SK-N-SH (cell line): Measurements from ENCODE around the gene EPB41L2. TPM values are rescaled to one million over a fixed set of nuclear protein-coding genes. Genes with fewer than 3 reads are reported as not detected.

Source experiments
- CTCF ChIA-PET: fragments of 300-600, 350-600 bp; formaldehyde crosslinking; extraction: SDS; loops from one replicate; lab custom pipeline; 2021; lab: Yijun Ruan, JAX
- POLR2A ChIA-PET: fragments of 350-600 bp; sonication (Branson Sonifier 250); formaldehyde crosslinking; extraction: SDS; loops from one replicate; lab custom pipeline; 2020; ENCODE audit warnings: antibody characterized with exemption, inconsistent platforms; lab: Yijun Ruan, JAX
- DNase-seq: peaks from one replicate; pipeline ENCODE4 v3.0.0; 2012
- H2AFZ ChIP-seq: fragments of 200-600 bp; sonication (generic); 2 replicates; pipeline ENCODE4 v1.8.1; 2016; ENCODE audit warnings: antibody characterized with exemption, mild to moderate bottlenecking, low read depth
- H3F3A ChIP-seq: fragments of 200-600 bp; sonication (generic); replicated peaks from 2 replicates; pipeline ENCODE3; 2016; ENCODE audit warnings: antibody characterized with exemption, mild to moderate bottlenecking; ENCODE audit not compliant: insufficient read depth
- H3K27ac ChIP-seq, 2 experiments: fragments of 200-500 bp in 1 of 2; fragments of 200-600 bp in 1 of 2; sonication (Bioruptor generic) in 1 of 2; sonication (generic), shearing (Covaris generic) in 1 of 2; 2 replicates each; pipeline versions ENCODE4 v1.5.1 to v1.6.1; 2014 to 2016; ENCODE audit warnings: low read depth in 2 of 2, inconsistent platforms in 1 of 2, low read length in 1 of 2, mild to moderate bottlenecking in 1 of 2, mixed read lengths in 1 of 2
- H3K27me3 ChIP-seq: fragments of 200-600 bp; sonication (generic), shearing (Covaris generic); 2 replicates; pipeline ENCODE4 v1.6.1; 2016; ENCODE audit warnings: mixed run types; ENCODE audit not compliant: insufficient read depth
- H3K36me3 ChIP-seq, 2 experiments: fragments of 200-500 bp in 1 of 2; fragments of 200-600 bp in 1 of 2; sonication (Bioruptor generic) in 1 of 2; sonication (generic) in 1 of 2; replicated peaks in 1 of 2; 2 replicates each; pipeline versions ENCODE3 to v1.5.1; 2014 to 2016; ENCODE audit warnings: low read length in 1 of 2, mild to moderate bottlenecking in 1 of 2; ENCODE audit not compliant: insufficient read depth in 2 of 2, control insufficient read depth in 1 of 2
- H3K4me1 ChIP-seq, 2 experiments: fragments of 200-500 bp in 1 of 2; fragments of 200-600 bp in 1 of 2; sonication (Bioruptor generic) in 1 of 2; sonication (generic), shearing (Covaris generic) in 1 of 2; 2 replicates each; pipeline versions ENCODE4 v1.5.1 to v1.6.1; 2014 to 2016; ENCODE audit warnings: low read depth in 1 of 2, low read length in 1 of 2, mixed run types in 1 of 2; ENCODE audit not compliant: insufficient read depth in 2 of 2, control insufficient read depth in 1 of 2
- H3K4me2 ChIP-seq: fragments of 200-600 bp; sonication (generic), shearing (Covaris generic); 2 replicates; pipeline ENCODE4 v1.6.1; 2017; ENCODE audit warnings: mixed run types
- H3K4me3 ChIP-seq, 2 experiments: fragments of 200-500 bp in 1 of 2; fragments of 200-600 bp in 1 of 2; sonication (Bioruptor generic) in 1 of 2; sonication (generic), shearing (Covaris generic) in 1 of 2; 2 replicates each; pipeline versions ENCODE4 v1.5.1 to v1.8.1; 2014 to 2016; ENCODE audit warnings: low read depth in 2 of 2, inconsistent platforms in 1 of 2, low read length in 1 of 2, mild to moderate bottlenecking in 1 of 2, mixed read lengths in 1 of 2, moderate library complexity in 1 of 2
- H3K79me2 ChIP-seq: fragments of 200-600 bp; sonication (generic); 2 replicates; pipeline ENCODE4 v1.8.1; 2017; ENCODE audit warnings: mild to moderate bottlenecking; ENCODE audit not compliant: insufficient read depth
- H3K9ac ChIP-seq: fragments of 200-600 bp; sonication (generic); 2 replicates; pipeline ENCODE4 v1.6.1; 2017; ENCODE audit warnings: mixed run types
- H3K9me2 ChIP-seq: fragments of 200-600 bp; sonication (generic); 2 replicates; pipeline ENCODE4 v1.6.1; 2017; ENCODE audit warnings: mixed run types
- H3K9me3 ChIP-seq: fragments of 200-600 bp; sonication (generic); 2 replicates; pipeline ENCODE4 v1.6.1; 2017; ENCODE audit warnings: mixed run types, mild to moderate bottlenecking, moderate library complexity
- H4K20me1 ChIP-seq: fragments of 200-600 bp; sonication (generic); 2 replicates; pipeline ENCODE4 v1.6.1; 2017; ENCODE audit warnings: mild to moderate bottlenecking, mixed run types; ENCODE audit not compliant: insufficient read depth
- CHD2 ChIP-seq: fragments of 150-350 bp; IDR thresholded peaks from 2 replicates; pipeline ENCODE4 v1.6.1; 2018; ENCODE audit warnings: low read length; ENCODE audit not compliant: partially characterized antibody
- FOSL2 ChIP-seq: IDR thresholded peaks from 2 replicates; pipeline ENCODE4 v1.4.0; 2012; ENCODE audit warnings: low read depth, mild to moderate bottlenecking, moderate library complexity, borderline replicate concordance
- GATA2 ChIP-seq: sonication (generic); formaldehyde crosslinking; IDR thresholded peaks from 2 replicates; pipeline ENCODE4 v1.5.0; 2020; ENCODE audit warnings: mild to moderate bottlenecking, missing genetic modification reagents
- MEF2A ChIP-seq: IDR thresholded peaks from 2 replicates; pipeline ENCODE4 v1.4.0; 2012; ENCODE audit warnings: low read depth, borderline replicate concordance
- NFIC ChIP-seq: IDR thresholded peaks from 2 replicates; pipeline ENCODE4 v1.4.0; 2012; ENCODE audit warnings: borderline replicate concordance
- NRF1 ChIP-seq: IDR thresholded peaks from 2 replicates; pipeline ENCODE4 v1.6.1; 2012; ENCODE audit warnings: low read depth, mild to moderate bottlenecking, low read length
- RCOR1 ChIP-seq: fragments of 150-350 bp; IDR thresholded peaks from 2 replicates; pipeline ENCODE4 v1.6.1; 2017; ENCODE audit warnings: antibody characterized with exemption, low read length
- RFX5 ChIP-seq: IDR thresholded peaks from 2 replicates; pipeline ENCODE4 v1.6.1; 2012; ENCODE audit warnings: mild to moderate bottlenecking, improper control_type of control experiment, low read length
- TAF1 ChIP-seq: IDR thresholded peaks from 2 replicates; pipeline ENCODE4 v1.6.1; 2012; ENCODE audit warnings: low read depth, mild to moderate bottlenecking, low read length, moderate library complexity, borderline replicate concordance
- YY1 ChIP-seq: IDR thresholded peaks from 2 replicates; pipeline ENCODE4 v1.4.0; 2012; ENCODE audit warnings: low read depth, mild to moderate bottlenecking
- WGBS: methylation state at CpG from one replicate; pipeline ENCODE4 v1.1.6; 2017; ENCODE audit warnings: low lambda C conversion rate; 5-methylcytosine and 5-hydroxymethylcytosine counted together
- polyA plus RNA-seq, 3 experiments: library from polyadenylated mRNA; depleted of rRNA; stranded (reverse); fragments of >200 nt; gene quantifications; 2 replicates each; pipeline ENCODE4 v1.2.3, GENCODE V29; 2012
- TF ChIP-seq, protein P1 (sequence below): IDR thresholded peaks from 2 replicates; pipeline ENCODE4 v1.4.0; 2012; ENCODE audit warnings: low read depth, borderline replicate concordance
- TF ChIP-seq, protein P2 (sequence below): IDR thresholded peaks from 2 replicates; pipeline ENCODE4 v1.4.0; 2012; ENCODE audit warnings: low read depth, borderline replicate concordance
- TF ChIP-seq, protein P3 (sequence below): IDR thresholded peaks from 2 replicates; pipeline ENCODE4 v1.4.0; 2012; ENCODE audit warnings: low read depth
- TF ChIP-seq, protein P4 (sequence below): fragments of 150-350 bp; IDR thresholded peaks from 2 replicates; pipeline ENCODE4 v1.6.1; 2017; ENCODE audit warnings: antibody characterized with exemption, low read length, low read depth, borderline replicate concordance
- TF ChIP-seq, protein P5 (sequence below): fragments of 150-350 bp; IDR thresholded peaks from 2 replicates; pipeline ENCODE4 v1.6.1; 2016; ENCODE audit warnings: mild to moderate bottlenecking, low read depth, low read length

EPB41L2 gene
- polyA plus RNA-seq, 1 of the 3 experiments (the other 2 are of a cell fraction): 1.4 TPM

DNA sequence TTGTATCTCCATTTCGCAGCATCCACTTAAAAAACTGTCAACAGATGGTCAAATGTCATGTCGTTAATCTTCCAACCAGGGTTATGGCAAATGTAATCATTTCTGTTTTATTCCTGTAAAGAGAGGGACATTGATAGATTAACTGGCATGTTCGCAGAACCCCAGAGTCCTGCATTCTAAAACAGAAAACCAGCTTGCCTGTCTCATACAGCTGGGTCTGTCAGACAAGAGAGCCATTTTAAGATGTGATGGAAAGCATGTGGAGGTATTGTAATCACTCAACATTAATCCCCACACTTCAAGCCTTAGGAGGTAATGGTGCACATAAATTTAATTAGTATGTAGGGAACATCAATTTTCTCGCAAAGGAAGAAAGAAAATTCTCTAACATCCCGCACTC is 231.4 kb downstream of the EPB41L2 start (continued):
- TF ChIP-seq, protein P1, sequence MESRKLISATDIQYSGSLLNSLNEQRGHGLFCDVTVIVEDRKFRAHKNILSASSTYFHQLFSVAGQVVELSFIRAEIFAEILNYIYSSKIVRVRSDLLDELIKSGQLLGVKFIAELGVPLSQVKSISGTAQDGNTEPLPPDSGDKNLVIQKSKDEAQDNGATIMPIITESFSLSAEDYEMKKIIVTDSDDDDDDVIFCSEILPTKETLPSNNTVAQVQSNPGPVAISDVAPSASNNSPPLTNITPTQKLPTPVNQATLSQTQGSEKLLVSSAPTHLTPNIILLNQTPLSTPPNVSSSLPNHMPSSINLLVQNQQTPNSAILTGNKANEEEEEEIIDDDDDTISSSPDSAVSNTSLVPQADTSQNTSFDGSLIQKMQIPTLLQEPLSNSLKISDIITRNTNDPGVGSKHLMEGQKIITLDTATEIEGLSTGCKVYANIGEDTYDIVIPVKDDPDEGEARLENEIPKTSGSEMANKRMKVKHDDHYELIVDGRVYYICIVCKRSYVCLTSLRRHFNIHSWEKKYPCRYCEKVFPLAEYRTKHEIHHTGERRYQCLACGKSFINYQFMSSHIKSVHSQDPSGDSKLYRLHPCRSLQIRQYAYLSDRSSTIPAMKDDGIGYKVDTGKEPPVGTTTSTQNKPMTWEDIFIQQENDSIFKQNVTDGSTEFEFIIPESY: no peak

DNA sequence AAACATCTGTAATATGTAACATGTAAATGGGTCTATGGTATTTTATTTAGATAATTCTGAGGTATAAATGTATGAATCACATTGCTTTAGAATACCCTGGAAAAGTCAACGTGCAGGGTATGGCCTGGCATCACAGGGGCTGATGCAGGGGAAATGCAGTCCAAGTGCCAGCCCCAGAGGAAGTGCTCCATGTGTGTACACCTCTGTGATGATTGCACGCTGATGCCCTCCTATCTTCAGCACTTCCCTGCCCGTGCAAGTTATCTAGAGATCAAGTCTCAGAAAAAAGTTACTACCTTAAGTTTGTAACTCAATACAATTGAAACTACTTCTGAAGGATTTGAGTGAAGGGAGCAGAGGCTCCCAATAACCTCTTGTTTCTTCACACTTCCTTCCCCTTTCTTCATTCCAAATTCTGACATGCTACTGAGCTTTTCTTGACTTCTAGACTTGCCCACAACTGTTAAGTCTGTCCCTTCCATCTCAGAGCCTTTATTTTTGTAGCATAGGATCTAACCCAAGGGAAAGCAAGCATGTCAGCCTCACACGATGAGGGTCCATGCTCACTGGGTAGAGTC is 233.6 kb downstream of the EPB41L2 start:
- Histone ChIP-seq H3K9me2 (no peaks in the 10 kb centered on the region), H4K20me1 (no peaks in the 10 kb centered on the region), H3K4me3 (no peak overlapping the region), H3K79me2 (no peaks in the 10 kb centered on the region), H3K4me1 (no peaks in the 10 kb centered on the region), H3K36me3 (no peaks in the 10 kb centered on the region), H3K27me3 (no peaks in the 10 kb centered on the region), H3K4me2 (no peak overlapping the region), H3K9me3 (no peaks in the 10 kb centered on the region), H3K27ac (no peak overlapping the region), H3K9ac (no peak overlapping the region), H2AFZ (no peak overlapping the region), H3F3A (no peaks in the 10 kb centered on the region)
- 46% methylated on average over 4 of the region's 4 CpGs for WGBS
- ChIA-PET POLR2A (no interaction called here), CTCF (no interaction called here)
- DNase-seq: no peak
- TF ChIP-seq, protein P2, sequence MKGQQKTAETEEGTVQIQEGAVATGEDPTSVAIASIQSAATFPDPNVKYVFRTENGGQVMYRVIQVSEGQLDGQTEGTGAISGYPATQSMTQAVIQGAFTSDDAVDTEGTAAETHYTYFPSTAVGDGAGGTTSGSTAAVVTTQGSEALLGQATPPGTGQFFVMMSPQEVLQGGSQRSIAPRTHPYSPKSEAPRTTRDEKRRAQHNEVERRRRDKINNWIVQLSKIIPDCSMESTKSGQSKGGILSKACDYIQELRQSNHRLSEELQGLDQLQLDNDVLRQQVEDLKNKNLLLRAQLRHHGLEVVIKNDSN: no peak
- no peak for TF ChIP-seq TAF1
- no peak for TF ChIP-seq NFIC

DNA sequence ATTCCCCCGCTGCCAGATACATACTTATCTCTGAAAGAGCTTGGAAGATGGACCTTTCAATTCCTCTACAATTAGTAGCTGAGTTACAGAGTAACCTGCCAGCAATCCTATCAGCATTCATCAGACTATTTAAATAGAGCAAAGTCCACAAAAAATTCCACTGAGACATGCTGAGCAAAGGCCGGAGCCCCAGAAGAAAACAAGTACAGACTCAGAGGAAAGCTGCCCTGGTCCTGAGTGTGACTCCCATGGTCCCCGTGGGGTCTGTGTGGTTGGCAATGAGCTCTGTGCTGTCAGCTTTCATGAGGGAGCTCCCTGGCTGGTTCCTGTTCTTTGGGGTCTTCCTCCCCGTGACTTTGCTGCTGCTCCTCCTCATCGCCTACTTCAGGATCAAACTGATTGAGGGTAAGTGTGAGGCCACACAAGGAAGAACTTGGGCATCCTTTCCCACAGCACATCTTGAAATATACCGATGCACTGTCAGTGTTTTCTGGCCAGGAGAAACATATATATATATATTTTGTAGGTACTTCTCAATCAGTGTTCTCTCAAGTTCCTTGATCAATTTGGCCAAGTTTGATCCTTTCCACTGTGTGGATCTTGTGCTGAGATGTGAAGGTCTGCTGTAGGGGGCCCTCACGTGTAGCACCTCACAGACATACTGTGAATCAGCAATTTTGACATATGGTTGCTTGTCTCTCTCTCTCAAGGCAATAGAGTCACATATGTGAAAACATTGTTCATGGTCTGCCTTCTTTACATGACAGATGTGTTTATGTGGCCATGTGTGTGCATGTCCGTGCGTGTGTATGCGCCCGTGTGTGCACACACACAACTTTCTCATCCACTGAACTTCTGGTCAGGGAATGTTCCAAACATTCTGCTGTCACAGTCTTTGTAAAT is 235.5 kb downstream of the EPB41L2 start, which contains the start of gene SMLR1:
TSS of gene SMLR1 (plus strand) at position 160 of the 903 bp plus-strand sequence. CDS start at position 168, 8 bp downstream.
- H3K9me3 ChIP-seq: no peaks in the 10 kb centered on the region
- H2AFZ ChIP-seq: no peak within 1 kb of the TSS
- no peak for TF ChIP-seq CHD2
- no peak for TF ChIP-seq MEF2A
- TF ChIP-seq, protein P3, sequence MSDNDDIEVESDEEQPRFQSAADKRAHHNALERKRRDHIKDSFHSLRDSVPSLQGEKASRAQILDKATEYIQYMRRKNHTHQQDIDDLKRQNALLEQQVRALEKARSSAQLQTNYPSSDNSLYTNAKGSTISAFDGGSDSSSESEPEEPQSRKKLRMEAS: no peak
- TF ChIP-seq, protein P4, sequence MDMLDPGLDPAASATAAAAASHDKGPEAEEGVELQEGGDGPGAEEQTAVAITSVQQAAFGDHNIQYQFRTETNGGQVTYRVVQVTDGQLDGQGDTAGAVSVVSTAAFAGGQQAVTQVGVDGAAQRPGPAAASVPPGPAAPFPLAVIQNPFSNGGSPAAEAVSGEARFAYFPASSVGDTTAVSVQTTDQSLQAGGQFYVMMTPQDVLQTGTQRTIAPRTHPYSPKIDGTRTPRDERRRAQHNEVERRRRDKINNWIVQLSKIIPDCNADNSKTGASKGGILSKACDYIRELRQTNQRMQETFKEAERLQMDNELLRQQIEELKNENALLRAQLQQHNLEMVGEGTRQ: no peak
- TF ChIP-seq GATA2 (CRISPR knock-in tag): no peak
- no peak for TF ChIP-seq FOSL2
- TF ChIP-seq, protein P5, sequence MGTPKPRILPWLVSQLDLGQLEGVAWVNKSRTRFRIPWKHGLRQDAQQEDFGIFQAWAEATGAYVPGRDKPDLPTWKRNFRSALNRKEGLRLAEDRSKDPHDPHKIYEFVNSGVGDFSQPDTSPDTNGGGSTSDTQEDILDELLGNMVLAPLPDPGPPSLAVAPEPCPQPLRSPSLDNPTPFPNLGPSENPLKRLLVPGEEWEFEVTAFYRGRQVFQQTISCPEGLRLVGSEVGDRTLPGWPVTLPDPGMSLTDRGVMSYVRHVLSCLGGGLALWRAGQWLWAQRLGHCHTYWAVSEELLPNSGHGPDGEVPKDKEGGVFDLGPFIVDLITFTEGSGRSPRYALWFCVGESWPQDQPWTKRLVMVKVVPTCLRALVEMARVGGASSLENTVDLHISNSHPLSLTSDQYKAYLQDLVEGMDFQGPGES: no peak
- TF ChIP-seq RFX5: no peak
- TF ChIP-seq NRF1: no peak
- no peak for TF ChIP-seq YY1
- TF ChIP-seq RCOR1: no peak
- no peak within 1 kb of the TSS for H3K9ac ChIP-seq
- DNase-seq: no peak
- ChIA-PET CTCF (no interaction called here), POLR2A (no interaction called here)
- no peak within 1 kb of the TSS for H3K27ac ChIP-seq
- H3K4me1 ChIP-seq: no peaks in the 10 kb centered on the region
- H3K27me3 ChIP-seq: no peaks in the 10 kb centered on the region
- H3K36me3 ChIP-seq: no peaks in the 10 kb centered on the region
- H3K4me3 ChIP-seq: no peak within 1 kb of the TSS
- 50% methylated on average over 10 of the region's 11 CpGs for WGBS
- no peaks in the 10 kb centered on the region for H3K9me2 ChIP-seq
- no peak within 1 kb of the TSS for H3K4me2 ChIP-seq
- H3K79me2 ChIP-seq: no peaks in the 10 kb centered on the region
- no peaks in the 10 kb centered on the region for H3F3A ChIP-seq
- H4K20me1 ChIP-seq: no peaks in the 10 kb centered on the region
